Measurements from ENCODE around the gene SLC9A9.

DNA sequence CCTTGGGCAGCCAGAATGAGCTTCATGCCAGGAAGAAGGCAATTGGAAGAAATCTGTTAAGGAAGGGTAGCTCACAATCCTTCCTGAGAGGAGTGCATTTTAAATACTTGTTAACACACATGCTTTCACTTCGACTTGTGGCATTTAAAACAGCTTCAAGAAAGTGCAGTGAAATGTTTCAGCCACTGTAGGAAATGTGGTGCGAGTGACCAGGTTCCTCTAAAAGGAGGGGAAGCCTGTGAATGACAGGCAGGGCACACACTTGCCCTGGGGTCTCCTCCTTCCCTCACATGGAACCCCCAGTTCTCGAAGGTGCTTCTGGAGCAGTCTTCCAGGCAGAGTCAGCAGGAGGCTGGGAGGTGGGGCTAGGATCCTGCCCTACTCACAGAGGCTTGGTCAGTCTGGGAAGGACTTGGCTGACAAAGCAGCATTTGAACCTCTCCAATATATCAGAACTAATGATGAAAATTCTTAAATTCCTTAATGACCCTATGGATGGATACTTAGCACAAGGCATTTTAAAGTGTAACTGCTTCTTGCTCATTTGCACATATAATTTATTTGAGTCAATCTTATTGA, 370.1 kb downstream of the SLC9A9 start:
- TF ChIP-seq, protein P1, sequence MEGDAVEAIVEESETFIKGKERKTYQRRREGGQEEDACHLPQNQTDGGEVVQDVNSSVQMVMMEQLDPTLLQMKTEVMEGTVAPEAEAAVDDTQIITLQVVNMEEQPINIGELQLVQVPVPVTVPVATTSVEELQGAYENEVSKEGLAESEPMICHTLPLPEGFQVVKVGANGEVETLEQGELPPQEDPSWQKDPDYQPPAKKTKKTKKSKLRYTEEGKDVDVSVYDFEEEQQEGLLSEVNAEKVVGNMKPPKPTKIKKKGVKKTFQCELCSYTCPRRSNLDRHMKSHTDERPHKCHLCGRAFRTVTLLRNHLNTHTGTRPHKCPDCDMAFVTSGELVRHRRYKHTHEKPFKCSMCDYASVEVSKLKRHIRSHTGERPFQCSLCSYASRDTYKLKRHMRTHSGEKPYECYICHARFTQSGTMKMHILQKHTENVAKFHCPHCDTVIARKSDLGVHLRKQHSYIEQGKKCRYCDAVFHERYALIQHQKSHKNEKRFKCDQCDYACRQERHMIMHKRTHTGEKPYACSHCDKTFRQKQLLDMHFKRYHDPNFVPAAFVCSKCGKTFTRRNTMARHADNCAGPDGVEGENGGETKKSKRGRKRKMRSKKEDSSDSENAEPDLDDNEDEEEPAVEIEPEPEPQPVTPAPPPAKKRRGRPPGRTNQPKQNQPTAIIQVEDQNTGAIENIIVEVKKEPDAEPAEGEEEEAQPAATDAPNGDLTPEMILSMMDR (optimal IDR thresholded peaks at IDR 0.05 in 1 of 3, IDR thresholded peaks at IDR 0.05 in 1 of 3, conservative IDR thresholded peaks at IDR 0.05 in 1 of 3; ENCODE audit: extremely low read depth in 1 of 3, insufficient read depth in 2 of 3, low read length in 3 of 3): no peak
- TF ChIP-seq EZH2 (IDR thresholded peaks at IDR 0.05; ENCODE audit: low read length): no peak

Data from keratinocyte (primary cell).